Smooth muscle cell (in vitro differentiated cells): ENCODE results near the gene RAD23A. TPM values are rescaled to one million over a fixed set of nuclear protein-coding genes. Genes with fewer than 3 reads are reported as not detected.
A peak's percentile ranks its signal among the peaks of the same experiment; 100 is the strongest.

Experiments
- DNase-seq: peaks from one replicate; lab custom pipeline; 2025; ENCODE audit not compliant: unreplicated experiment; lab: John Stamatoyannopoulos, UW
- H2AFZ ChIP-seq: fragments of 200-600 bp; sonication (generic); 2 replicates; pipeline ENCODE4 v1.6.0; 2016; ENCODE audit warnings: antibody characterized with exemption, low read depth, mild to moderate bottlenecking
- H3F3A ChIP-seq: fragments of 200-600 bp; sonication (generic); 2 replicates; pipeline ENCODE4 v1.6.0; 2017; ENCODE audit warnings: antibody characterized with exemption, low read depth
- H3K27ac ChIP-seq: fragments of 200-600 bp; sonication (generic); 2 replicates; pipeline ENCODE4 v1.5.1; 2016; ENCODE audit warnings: low read depth, mild to moderate bottlenecking
- H3K27me3 ChIP-seq: fragments of 200-600 bp; sonication (generic); 2 replicates; pipeline ENCODE4 v1.6.1; 2016; ENCODE audit warnings: low read depth, mild to moderate bottlenecking
- H3K36me3 ChIP-seq: fragments of 200-600 bp; sonication (generic); 2 replicates; pipeline ENCODE4 v1.5.1; 2016; ENCODE audit warnings: low read depth
- H3K4me1 ChIP-seq: fragments of 200-600 bp; sonication (generic); 2 replicates; pipeline ENCODE4 v1.5.1; 2016; ENCODE audit warnings: low read depth
- H3K4me2 ChIP-seq: fragments of 200-600 bp; sonication (generic); 2 replicates; pipeline ENCODE4 v1.6.0; 2016; ENCODE audit warnings: mild to moderate bottlenecking
- H3K4me3 ChIP-seq: fragments of 200-600 bp; sonication (generic); 2 replicates; pipeline ENCODE4 v1.5.1; 2016; ENCODE audit warnings: mild to moderate bottlenecking
- H3K79me2 ChIP-seq: fragments of 200-600 bp; sonication (generic); 2 replicates; pipeline ENCODE4 v1.6.0; 2016; ENCODE audit warnings: low read depth, mild to moderate bottlenecking
- H3K9ac ChIP-seq: fragments of 200-600 bp; sonication (generic); 2 replicates; pipeline ENCODE4 v1.6.0; 2016; ENCODE audit warnings: low read depth
- H3K9me3 ChIP-seq: fragments of 200-600 bp; sonication (generic); replicated peaks from 2 replicates; pipeline ENCODE4 v1.5.1; 2016; ENCODE audit warnings: low read depth
- H4K20me1 ChIP-seq: fragments of 200-600 bp; sonication (generic); 2 replicates; pipeline ENCODE4 v1.6.0; 2016; ENCODE audit warnings: low read depth
- CTCF ChIP-seq: fragments of 200-600 bp; sonication (generic); IDR thresholded peaks from 2 replicates; pipeline ENCODE4 v1.5.1; 2017; ENCODE audit warnings: borderline replicate concordance, mild to moderate bottlenecking, antibody characterized with exemption; ENCODE audit not compliant: insufficient read depth, poor library complexity, severe bottlenecking
- WGBS: methylation state at CpG from one replicate; pipeline ENCODE4 v1.1.7; 2016; ENCODE audit warnings: low lambda C conversion rate; 5-methylcytosine and 5-hydroxymethylcytosine counted together
- polyA plus RNA-seq: library from polyadenylated mRNA; unstranded; fragments of >200 nt; fragmentation: Nextera tagmentation; extraction: Ambion mirVana; gene quantifications from 2 replicates; pipeline ENCODE4 v1.2.1, GENCODE V29; 2016
- total RNA-seq: library from RNA; depleted of rRNA; stranded (reverse); fragments of >200 nt; gene quantifications from 2 replicates; pipeline ENCODE4 v1.2.3, GENCODE V29; 2014

The RAD23A gene
- total and polyA plus RNA-seq, 2 experiments from 2014 or later: 97.1 to 176 TPM

GRCh38 chr19:12938779-12939601 is 6.7 kb upstream of the RAD23A start:
- peaks cover 43% of the 10 kb centered on the region for H3F3A ChIP-seq
- H3K4me2 ChIP-seq: peak overlapping the region; percentile 96
- H3K4me1 ChIP-seq: peaks cover 24% of the 10 kb centered on the region
- H2AFZ ChIP-seq: no peak overlapping the region
- peaks cover 55% of the 10 kb centered on the region for H4K20me1 ChIP-seq
- no peaks in the 10 kb centered on the region for H3K27me3 ChIP-seq
- no peak for DNase-seq
- TF ChIP-seq CTCF: peak; percentile 26
- H3K4me3 ChIP-seq: peak overlapping the region; percentile 84
- H3K9me3 ChIP-seq: no peaks in the 10 kb centered on the region
- H3K9ac ChIP-seq: peak overlapping the region; percentile 95
- peak overlapping the region; percentile 74 for H3K27ac ChIP-seq
- H3K79me2 ChIP-seq: peaks cover 38% of the 10 kb centered on the region
- WGBS: 2% methylated on average over 54 of the region's 54 CpGs
- H3K36me3 ChIP-seq: no peaks in the 10 kb centered on the region

GRCh38 chr19:12939975-12940423 is 5.7 kb upstream of the RAD23A start:
- Histone ChIP-seq H3K27me3 (no peaks in the 10 kb centered on the region), H4K20me1 (peaks cover 65% of the 10 kb centered on the region), H3K79me2 (peaks cover 38% of the 10 kb centered on the region), H3K9ac (peak overlapping the region; percentile 95), H3K36me3 (no peaks in the 10 kb centered on the region), H3K4me3 (peak overlapping the region; percentile 84), H2AFZ (no peak overlapping the region), H3K4me1 (peaks cover 24% of the 10 kb centered on the region), H3F3A (peaks cover 51% of the 10 kb centered on the region), H3K27ac (peak overlapping the region; percentile 74), H3K9me3 (no peaks in the 10 kb centered on the region), H3K4me2 (peak overlapping the region; percentile 96)
- 87% methylated on average over 10 of the region's 10 CpGs for WGBS
- TF ChIP-seq CTCF: no peak
- no peak for DNase-seq

DNA sequence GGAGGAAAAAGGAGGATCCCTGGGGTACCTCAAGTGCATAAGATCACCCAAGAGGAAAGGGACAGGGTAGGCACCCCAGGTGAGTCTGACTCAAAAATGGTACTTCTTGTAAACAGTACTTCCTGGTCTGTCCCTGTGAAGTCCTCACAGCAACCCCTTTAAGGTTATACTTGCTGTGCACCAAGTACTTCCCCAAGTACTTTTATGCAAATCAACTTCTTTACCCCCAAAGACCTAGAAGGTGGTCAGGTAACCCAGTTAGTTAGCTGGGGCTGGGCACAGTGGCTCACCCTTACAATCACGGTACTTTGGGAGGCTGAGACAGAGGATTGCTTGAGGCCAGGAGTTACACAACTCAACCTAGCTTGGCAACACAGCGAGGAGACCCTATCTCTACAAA is 4.8 kb upstream of the RAD23A start:
- Histone ChIP-seq H3K4me1 (peaks cover 24% of the 10 kb centered on the region), H3K4me3 (peak overlapping the region; percentile 84), H3K36me3 (no peaks in the 10 kb centered on the region), H3F3A (peaks cover 51% of the 10 kb centered on the region), H3K9ac (peak overlapping the region; percentile 95), H3K79me2 (peaks cover 39% of the 10 kb centered on the region), H3K27ac (peak overlapping the region; percentile 74), H4K20me1 (peaks cover 68% of the 10 kb centered on the region), H3K27me3 (no peaks in the 10 kb centered on the region), H3K9me3 (no peaks in the 10 kb centered on the region), H3K4me2 (peak overlapping the region; percentile 96), H2AFZ (no peak overlapping the region)
- no peak for TF ChIP-seq CTCF
- WGBS: 92% methylated on average over 2 of the region's 2 CpGs
- DNase-seq: no peak
